Mesothelial cell of epicardium (in vitro differentiated cells): Measurements from ENCODE around the gene BMAL1. TPM values are rescaled to one million over a fixed set of nuclear protein-coding genes. Genes with fewer than 3 reads are reported as not detected.

Experiments
- DNase-seq, 2 experiments: peaks; one replicate each; pipeline ENCODE4 v3.0.0; 2021; ENCODE audit warnings: low spot score in 2 of 2; ENCODE audit not compliant: unreplicated experiment in 2 of 2
- H3K27ac Mint-ChIP-seq: 2 replicates; pipeline ENCODE4 v1.8.0; 2021; ENCODE audit warnings: mixed read lengths
- H3K27me3 Mint-ChIP-seq: 2 replicates; pipeline ENCODE4 v1.8.0; 2021; ENCODE audit warnings: low read depth, mixed read lengths
- H3K36me3 Mint-ChIP-seq: 2 replicates; pipeline ENCODE4 v1.8.0; 2021; ENCODE audit warnings: mixed read lengths
- H3K4me1 Mint-ChIP-seq: 2 replicates; pipeline ENCODE4 v1.8.0; 2021; ENCODE audit warnings: mixed read lengths
- H3K4me3 Mint-ChIP-seq: 2 replicates; pipeline ENCODE4 v1.8.0; 2021; ENCODE audit warnings: mild to moderate bottlenecking, moderate library complexity, mixed read lengths
- H3K9me3 Mint-ChIP-seq: 2 replicates; pipeline ENCODE4 v1.8.0; 2021; ENCODE audit warnings: mixed read lengths
- CTCF ChIP-seq: fragments of 200-600 bp; sonication (generic); IDR thresholded peaks from one replicate; pipeline ENCODE4 v1.5.0; 2021; ENCODE audit warnings: antibody characterized with exemption; ENCODE audit not compliant: unreplicated experiment
- total RNA-seq: library from RNA; stranded (reverse); gene quantifications from 3 replicates; pipeline ENCODE4 v1.2.1, GENCODE V29; 2021

BMAL1 gene
- total RNA-seq: 5.5 to 6.7 TPM (median 5.8 TPM) in 3 replicates

GRCh38 chr11:13277768-13278608 lies at the start of gene BMAL1:
BMAL1 (plus strand) TSS chr11:13277790; CDS start chr11:13354309, 76,519 bp downstream.
- Mint-ChIP-seq H3K9me3 (no peaks in the 10 kb centered on the region), H3K4me1 (peaks cover 15% of the 10 kb centered on the region), H3K27ac (peak within 1 kb of the TSS; percentile 93), H3K27me3 (peaks cover 88% of the 10 kb centered on the region), H3K36me3 (no peaks in the 10 kb centered on the region), H3K4me3 (peak within 1 kb of the TSS; percentile 88)
- peak in 1 of 2 experiments; percentile 45 for DNase-seq
- TF ChIP-seq CTCF: no peak

GRCh38 chr11:13228572-13228971 lies 49.0 kb upstream of the BMAL1 start:
- Mint-ChIP-seq H3K9me3 (no peaks in the 10 kb centered on the region), H3K36me3 (no peaks in the 10 kb centered on the region), H3K27me3 (peaks cover 7% of the 10 kb centered on the region), H3K4me1 (no peaks in the 10 kb centered on the region), H3K27ac (no peak overlapping the region), H3K4me3 (no peak overlapping the region)
- DNase-seq: no peak
- no peak for TF ChIP-seq CTCF

- Mint-ChIP-seq H3K9me3 (no peaks in the 10 kb centered on the region), H3K4me3 (no peak overlapping the region), H3K27ac (no peak overlapping the region), H3K4me1 (no peaks in the 10 kb centered on the region), H3K36me3 (no peaks in the 10 kb centered on the region), H3K27me3 (peaks cover 7% of the 10 kb centered on the region)
- DNase-seq: no peak
- TF ChIP-seq CTCF: no peak
Measured at GRCh38 chr11:13229136-13229535, 48.5 kb upstream of the BMAL1 start.

DNA sequence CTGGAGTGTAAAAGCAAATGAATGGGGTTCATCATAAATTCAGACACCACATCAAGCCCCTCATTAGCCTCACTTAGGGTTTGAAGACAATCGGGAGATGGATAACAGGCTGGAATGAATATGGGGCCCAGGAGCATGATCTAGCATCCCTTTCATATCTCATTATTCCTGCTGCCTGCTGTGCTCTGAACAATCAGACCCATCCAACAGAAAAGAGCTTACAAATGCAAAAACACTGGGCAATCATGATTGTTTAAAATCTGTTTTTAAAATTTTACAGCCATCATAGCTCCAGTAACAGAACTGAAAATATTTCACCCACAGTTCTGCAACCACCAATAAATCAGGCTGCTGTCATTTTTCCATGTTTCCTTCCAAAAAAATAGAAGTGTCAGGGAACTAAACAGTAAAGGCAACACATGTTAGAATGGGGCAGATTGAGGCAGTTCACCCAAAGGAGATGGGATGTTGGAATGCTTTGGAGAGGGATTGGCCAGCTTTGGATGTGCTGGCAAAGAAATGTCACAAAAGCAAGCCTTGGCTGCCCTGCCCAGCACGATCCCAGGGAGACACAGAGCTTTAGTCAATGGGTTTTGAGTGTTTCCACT lies 47.8 kb upstream of the BMAL1 start:
- H3K4me1 Mint-ChIP-seq: no peaks in the 10 kb centered on the region
- DNase-seq: no peak
- no peaks in the 10 kb centered on the region for H3K36me3 Mint-ChIP-seq
- peaks cover 10% of the 10 kb centered on the region for H3K27me3 Mint-ChIP-seq
- no peak for TF ChIP-seq CTCF
- H3K4me3 Mint-ChIP-seq: no peak overlapping the region
- no peaks in the 10 kb centered on the region for H3K9me3 Mint-ChIP-seq
- H3K27ac Mint-ChIP-seq: no peak overlapping the region

DNA sequence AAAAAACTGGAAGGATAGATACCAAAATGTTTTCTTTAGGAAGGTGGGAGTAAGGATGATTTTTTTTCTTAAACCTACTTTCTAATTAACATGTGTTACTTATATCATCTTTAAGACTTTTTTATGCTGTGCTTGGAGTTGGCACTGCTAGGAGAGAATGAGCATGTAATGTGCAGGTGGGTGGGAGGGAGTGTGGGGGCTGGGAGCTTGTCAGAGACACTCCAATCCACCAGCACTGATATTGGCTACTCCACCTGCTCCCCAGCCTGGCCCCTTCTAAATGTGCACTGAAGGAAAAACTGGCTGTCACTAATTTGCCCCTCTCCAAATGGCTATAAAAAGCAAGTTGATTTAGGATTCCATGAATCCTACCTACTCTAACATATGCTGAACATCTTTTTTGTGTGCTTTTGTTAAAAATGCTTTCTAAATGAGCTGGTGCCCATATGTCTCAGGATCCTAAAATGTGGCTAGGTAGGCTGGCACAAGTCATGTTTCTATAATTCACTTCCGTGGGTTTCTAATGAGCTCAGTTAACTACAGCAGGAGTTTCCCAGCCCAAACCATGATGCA lies 44.3 kb upstream of the BMAL1 start:
- TF ChIP-seq CTCF: no peak
- Mint-ChIP-seq H3K9me3 (peaks cover 8% of the 10 kb centered on the region), H3K27ac (no peak overlapping the region), H3K27me3 (peaks cover 8% of the 10 kb centered on the region), H3K4me1 (peaks cover 9% of the 10 kb centered on the region), H3K36me3 (no peaks in the 10 kb centered on the region), H3K4me3 (no peak overlapping the region)
- DNase-seq: no peak
